ENCODE measurements around the gene GP1BB. TPM values are rescaled to one million over a fixed set of nuclear protein-coding genes. Genes with fewer than 3 reads are reported as not detected.

Gene GP1BB
- polyA plus RNA-seq, 1 donor from 2014 or later: 42.0 TPM

DNA sequence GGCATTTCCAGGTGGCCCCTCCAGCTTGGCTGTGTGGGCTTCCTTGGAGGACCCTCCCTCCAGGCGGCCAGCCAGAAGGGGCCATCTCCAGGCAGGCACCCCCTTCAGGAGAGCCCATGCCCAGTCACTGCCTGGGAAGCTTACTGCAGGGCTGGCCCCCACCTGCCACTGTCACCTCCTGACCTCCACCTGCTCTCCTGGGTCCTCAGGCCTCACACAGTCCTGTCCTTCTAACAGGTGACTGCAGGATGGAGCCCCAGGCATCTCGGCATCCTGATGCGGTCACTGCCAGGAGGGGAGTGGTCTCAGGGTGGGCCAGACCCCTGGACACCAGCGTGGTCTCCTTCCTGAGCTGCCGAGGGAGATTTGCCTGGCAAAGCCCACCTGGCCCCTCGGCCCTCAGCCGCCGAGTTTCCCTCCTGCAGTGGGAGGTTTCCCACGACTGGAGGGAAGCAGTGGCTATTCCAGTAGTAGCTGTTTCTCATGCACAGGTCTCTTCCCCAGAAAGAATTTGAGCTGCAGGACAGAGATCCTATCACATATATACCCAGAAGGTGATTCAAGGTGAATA is 50.2 kb downstream of the GP1BB start:
- H3K36me3 ChIP-seq (ENCODE audit: insufficient read depth, low read length): no peaks in the 10 kb centered on the region
- H3K4me3 ChIP-seq (ENCODE audit: low read length): no peak overlapping the region
- H3F3A ChIP-seq (ENCODE audit: insufficient read depth, low read length, poor library complexity, severe bottlenecking): no peaks in the 10 kb centered on the region
- no peaks in the 10 kb centered on the region for H3K9me3 ChIP-seq (ENCODE audit: low read length)
- TF ChIP-seq POLR2AphosphoS5 (IDR thresholded peaks at IDR 0.05): no peak
- TF ChIP-seq EZH2 (IDR thresholded peaks at IDR 0.05; ENCODE audit: borderline replicate concordance, insufficient read depth, low read length, poor library complexity, severe bottlenecking): no peak
- TF ChIP-seq SMC3 (conservative IDR thresholded peaks at IDR 0.05; ENCODE audit: poor library complexity): no peak
- TF ChIP-seq RAD21 (conservative IDR thresholded peaks at IDR 0.05): no peak
- TF ChIP-seq, protein P1, sequence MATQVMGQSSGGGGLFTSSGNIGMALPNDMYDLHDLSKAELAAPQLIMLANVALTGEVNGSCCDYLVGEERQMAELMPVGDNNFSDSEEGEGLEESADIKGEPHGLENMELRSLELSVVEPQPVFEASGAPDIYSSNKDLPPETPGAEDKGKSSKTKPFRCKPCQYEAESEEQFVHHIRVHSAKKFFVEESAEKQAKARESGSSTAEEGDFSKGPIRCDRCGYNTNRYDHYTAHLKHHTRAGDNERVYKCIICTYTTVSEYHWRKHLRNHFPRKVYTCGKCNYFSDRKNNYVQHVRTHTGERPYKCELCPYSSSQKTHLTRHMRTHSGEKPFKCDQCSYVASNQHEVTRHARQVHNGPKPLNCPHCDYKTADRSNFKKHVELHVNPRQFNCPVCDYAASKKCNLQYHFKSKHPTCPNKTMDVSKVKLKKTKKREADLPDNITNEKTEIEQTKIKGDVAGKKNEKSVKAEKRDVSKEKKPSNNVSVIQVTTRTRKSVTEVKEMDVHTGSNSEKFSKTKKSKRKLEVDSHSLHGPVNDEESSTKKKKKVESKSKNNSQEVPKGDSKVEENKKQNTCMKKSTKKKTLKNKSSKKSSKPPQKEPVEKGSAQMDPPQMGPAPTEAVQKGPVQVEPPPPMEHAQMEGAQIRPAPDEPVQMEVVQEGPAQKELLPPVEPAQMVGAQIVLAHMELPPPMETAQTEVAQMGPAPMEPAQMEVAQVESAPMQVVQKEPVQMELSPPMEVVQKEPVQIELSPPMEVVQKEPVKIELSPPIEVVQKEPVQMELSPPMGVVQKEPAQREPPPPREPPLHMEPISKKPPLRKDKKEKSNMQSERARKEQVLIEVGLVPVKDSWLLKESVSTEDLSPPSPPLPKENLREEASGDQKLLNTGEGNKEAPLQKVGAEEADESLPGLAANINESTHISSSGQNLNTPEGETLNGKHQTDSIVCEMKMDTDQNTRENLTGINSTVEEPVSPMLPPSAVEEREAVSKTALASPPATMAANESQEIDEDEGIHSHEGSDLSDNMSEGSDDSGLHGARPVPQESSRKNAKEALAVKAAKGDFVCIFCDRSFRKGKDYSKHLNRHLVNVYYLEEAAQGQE (IDR thresholded peaks at IDR 0.05; ENCODE audit: borderline replicate concordance): no peak
- no peak for TF ChIP-seq MXI1 (conservative IDR thresholded peaks at IDR 0.05; ENCODE audit: poor library complexity, severe bottlenecking)
- TF ChIP-seq, protein P2, sequence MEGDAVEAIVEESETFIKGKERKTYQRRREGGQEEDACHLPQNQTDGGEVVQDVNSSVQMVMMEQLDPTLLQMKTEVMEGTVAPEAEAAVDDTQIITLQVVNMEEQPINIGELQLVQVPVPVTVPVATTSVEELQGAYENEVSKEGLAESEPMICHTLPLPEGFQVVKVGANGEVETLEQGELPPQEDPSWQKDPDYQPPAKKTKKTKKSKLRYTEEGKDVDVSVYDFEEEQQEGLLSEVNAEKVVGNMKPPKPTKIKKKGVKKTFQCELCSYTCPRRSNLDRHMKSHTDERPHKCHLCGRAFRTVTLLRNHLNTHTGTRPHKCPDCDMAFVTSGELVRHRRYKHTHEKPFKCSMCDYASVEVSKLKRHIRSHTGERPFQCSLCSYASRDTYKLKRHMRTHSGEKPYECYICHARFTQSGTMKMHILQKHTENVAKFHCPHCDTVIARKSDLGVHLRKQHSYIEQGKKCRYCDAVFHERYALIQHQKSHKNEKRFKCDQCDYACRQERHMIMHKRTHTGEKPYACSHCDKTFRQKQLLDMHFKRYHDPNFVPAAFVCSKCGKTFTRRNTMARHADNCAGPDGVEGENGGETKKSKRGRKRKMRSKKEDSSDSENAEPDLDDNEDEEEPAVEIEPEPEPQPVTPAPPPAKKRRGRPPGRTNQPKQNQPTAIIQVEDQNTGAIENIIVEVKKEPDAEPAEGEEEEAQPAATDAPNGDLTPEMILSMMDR (IDR thresholded peaks at IDR 0.05; ENCODE audit: poor library complexity, severe bottlenecking): no peak
- no peak for TF ChIP-seq EP300 (conservative IDR thresholded peaks at IDR 0.05; ENCODE audit: poor library complexity, severe bottlenecking)
- TF ChIP-seq TAF1 (IDR thresholded peaks at IDR 0.05; ENCODE audit: low read depth): no peak
- H3K9me2 ChIP-seq (ENCODE audit: insufficient read depth, low read length): no peaks in the 10 kb centered on the region
- H3K27ac ChIP-seq (ENCODE audit: low read length): no peak overlapping the region
- H3K79me2 ChIP-seq (replicated peaks; ENCODE audit: insufficient read depth, low read length): no peaks in the 10 kb centered on the region
- no peak overlapping the region for H3K4me2 ChIP-seq (ENCODE audit: low read length)
- no peak overlapping the region for H2AFZ ChIP-seq (ENCODE audit: low read depth, low read length)
- H3K27me3 ChIP-seq (ENCODE audit: insufficient read depth, low read depth, low read length): peaks cover 30% of the 10 kb centered on the region
- H3K9ac ChIP-seq (ENCODE audit: low read length): no peak overlapping the region
- no peaks in the 10 kb centered on the region for H4K20me1 ChIP-seq (ENCODE audit: insufficient read depth)

Other genes with a start within 250 kb of the GP1BB start
- 56.9 and 58.3 TPM in 2 replicates for gene UFD1, start 244.3 kb upstream of the GP1BB start, polyA plus RNA-seq
- gene CDC45, start 243.6 kb upstream of the GP1BB start, polyA plus RNA-seq: 1.5 and 3.2 TPM in 2 replicates
- 0.66 TPM in 1 of 2 replicates, not detected in the other for gene CLDN5, start 199.1 kb upstream of the GP1BB start, polyA plus RNA-seq
- gene SEPTIN5, start 9.0 kb upstream of the GP1BB start, polyA plus RNA-seq: 166 and 170 TPM in 2 replicates
- not detected in 2 replicates for gene TBX1, start 37.2 kb downstream of the GP1BB start, polyA plus RNA-seq
- 16.5 and 16.9 TPM in 2 replicates for gene GNB1L, start 131.3 kb downstream of the GP1BB start, polyA plus RNA-seq
- gene RTL10, start 131.3 kb downstream of the GP1BB start, polyA plus RNA-seq: 9.7 and 11.7 TPM in 2 replicates
- 14.2 and 27.6 TPM in 2 replicates for gene COMT, start 218.2 kb downstream of the GP1BB start, polyA plus RNA-seq
- 3.5 and 4.1 TPM in 2 replicates for gene TXNRD2, start 218.3 kb downstream of the GP1BB start, polyA plus RNA-seq